SH-SY5Y (cell line): ENCODE measurements around the gene BIRC7.

Experiments used
- GATA2 ChIP-seq: IDR thresholded peaks from 2 replicates; pipeline ENCODE4 v1.6.1; 2011; ENCODE audit warnings: mild to moderate bottlenecking, low read depth, low read length
- GATA3 ChIP-seq: IDR thresholded peaks from 2 replicates; pipeline ENCODE4 v1.6.1; 2011; ENCODE audit warnings: low read depth, mild to moderate bottlenecking, low read length, moderate library complexity

BIRC7 gene

DNA sequence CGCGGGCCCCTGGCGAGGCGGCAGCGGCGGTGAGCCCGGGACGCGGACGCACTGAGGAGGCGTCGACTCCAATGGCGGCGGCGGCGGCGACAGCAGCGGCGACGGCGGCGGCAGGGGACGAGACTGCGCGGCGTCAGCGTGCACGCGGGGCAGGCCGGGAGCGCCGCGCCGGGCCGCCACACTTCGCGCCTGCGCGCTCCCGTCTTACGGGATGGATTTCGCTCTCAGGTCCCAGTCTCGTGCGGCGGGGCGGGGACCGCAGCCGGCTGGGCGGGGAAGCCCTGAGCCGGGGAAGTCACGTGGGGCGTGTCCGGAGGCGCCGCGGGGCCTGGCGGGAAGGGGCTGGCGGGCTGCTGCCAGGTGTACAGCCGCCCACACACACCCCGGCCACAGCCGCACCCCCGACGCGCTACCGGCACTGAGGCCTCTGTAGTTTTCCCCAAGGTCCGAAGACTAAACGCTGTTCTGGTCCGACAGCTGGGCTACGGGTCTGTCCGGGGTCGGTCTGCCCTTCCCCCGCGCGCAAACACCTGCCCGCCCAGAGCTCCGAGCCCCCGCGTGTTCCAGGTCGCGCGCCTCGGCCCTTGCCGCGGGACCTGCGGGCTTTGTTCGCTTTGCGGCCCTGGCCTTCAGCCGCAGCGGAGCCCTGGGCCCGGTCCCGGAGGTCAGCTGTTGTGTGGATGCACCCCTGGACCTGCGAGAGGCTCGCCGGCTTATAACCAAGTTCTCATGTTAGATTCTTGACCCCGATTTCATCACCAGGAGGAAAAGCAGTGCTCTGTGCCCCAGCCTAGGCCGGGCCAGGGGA, 19.5 kb upstream of the BIRC7 start, which contains the start of gene YTHDF1:
TSS of gene YTHDF1 (minus strand) at position 91 of the 808 bp plus-strand sequence. CDS start 239 bp downstream, outside the sequence.
- no peak for TF ChIP-seq GATA2

- TF ChIP-seq GATA3 (no peak), GATA2 (no peak)
These were observed 18.7 kb upstream of the BIRC7 start for GRCh38 chr20:63216849-63217471.

DNA sequence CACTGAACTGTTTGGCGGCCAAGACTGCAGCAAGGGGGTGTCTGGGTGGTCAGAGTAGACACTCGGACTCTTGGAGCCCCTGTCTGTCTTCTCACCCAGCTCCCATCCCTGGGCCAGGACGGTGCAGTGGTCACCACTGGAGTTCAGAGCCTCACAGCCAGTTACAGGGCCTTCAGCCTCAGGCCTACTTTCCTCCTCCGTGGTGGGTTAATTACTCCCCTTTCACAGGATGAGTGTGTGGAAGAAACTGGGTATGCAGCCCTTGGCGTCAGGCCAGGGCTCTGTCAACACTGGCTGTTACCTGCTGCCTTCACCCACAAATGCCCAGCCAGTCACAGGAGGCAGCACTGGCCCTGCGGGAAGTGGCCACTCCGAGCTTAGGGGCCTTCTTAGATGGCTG, 18.0 kb upstream of the BIRC7 start:
- TF ChIP-seq GATA3 (no peak), GATA2 (no peak)

DNA sequence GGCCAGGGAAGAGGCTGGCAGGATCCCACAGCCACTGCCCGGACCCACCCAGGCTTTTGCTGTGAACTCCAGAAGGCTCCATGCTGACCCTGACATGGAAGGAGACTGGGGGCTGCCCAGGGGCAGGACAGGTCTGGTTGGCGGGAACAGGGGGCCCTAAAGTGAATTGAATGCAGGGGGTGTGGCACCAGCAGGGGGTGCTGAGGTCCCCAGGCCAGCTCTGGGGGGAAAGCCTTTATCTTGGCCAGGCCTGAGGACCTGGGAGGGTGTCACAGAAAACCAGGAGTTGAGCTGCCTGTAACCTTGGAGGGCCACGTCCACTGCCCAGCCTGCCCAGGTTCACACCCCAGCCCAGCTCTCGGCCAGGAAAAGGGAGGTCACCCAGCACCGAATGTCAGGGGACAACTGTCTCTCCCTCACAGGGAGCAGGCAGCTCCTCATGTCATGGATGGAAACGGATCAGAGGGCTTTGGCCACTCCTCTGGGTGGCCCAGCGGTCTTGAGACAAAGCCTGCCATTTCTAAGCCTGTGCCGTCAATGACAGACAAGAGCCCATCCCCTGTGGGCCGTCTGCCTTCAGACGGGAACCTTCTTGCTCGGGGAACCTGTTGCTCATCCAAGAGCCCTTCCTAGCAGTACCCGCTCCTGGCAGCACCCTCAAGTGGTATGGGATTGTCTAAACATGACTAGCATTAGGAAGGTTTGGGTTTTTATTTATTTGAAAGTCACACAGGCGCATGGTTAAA, 16.8 kb upstream of the BIRC7 start:
- no peak for TF ChIP-seq GATA2
- no peak for TF ChIP-seq GATA3

DNA sequence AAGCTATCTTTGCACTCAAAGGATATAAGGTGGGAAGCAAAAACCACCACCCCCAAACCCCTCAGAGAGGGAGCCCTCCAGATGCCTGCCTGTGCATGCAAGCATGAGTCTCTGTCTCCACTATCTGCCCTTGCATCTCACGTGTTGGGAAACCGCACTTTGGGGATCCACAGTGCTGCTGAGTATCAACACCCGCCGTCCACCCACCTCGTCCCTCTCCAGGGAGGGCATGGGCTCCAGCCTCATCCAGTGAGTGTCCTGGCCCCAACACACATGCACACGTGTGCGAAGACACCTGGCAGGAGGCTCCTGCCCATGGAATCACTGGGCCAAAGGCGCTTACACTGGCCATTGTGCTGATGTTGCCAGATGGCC, 16.3 kb upstream of the BIRC7 start:
- no peak for TF ChIP-seq GATA2
- no peak for TF ChIP-seq GATA3

GRCh38 chr20:63219866-63220521, 15.7 kb upstream of the BIRC7 start:
- TF ChIP-seq GATA3 (no peak), GATA2 (no peak)

- TF ChIP-seq GATA2 (no peak), GATA3 (no peak)
These were observed 14.9 kb upstream of the BIRC7 start for GRCh38 chr20:63220696-63221399.

GRCh38 chr20:63222541-63222940, 13.2 kb upstream of the BIRC7 start:
- TF ChIP-seq GATA2 (no peak), GATA3 (no peak)

DNA sequence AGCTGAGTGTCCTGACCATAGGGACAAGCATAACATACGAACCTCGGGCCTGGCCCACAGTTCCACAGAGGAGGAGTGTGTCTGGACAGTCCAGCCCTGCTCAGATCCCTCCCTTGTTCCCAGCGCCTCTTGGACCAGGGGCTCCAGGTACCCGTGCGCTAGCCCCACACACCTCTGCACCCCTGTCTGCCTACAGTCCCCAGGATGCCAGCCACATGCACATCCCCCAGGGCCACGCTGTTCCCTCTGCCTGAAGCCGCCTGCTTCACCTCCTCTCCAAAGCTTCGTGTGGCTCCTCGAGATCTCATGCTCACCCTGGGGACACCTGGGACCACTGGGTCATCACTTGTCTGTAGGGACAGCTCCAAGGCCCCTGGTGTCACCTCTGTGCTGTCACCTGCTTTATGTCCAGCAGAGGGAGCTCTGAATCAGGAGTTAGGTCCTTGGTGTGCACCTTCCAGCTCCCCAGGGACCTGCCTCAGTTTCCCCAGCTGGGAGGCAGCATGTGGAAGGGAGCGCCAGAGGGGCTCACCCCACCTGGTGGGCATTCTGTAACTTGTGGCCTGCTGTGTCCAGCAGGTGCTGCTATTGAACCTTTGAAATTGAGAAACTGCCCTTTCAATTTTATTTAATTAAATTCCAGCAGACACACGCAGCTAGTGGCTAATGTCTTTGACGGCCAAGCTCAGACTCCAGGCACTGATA, 12.4 kb upstream of the BIRC7 start:
- TF ChIP-seq GATA3 (no peak), GATA2 (no peak)

- TF ChIP-seq GATA2 (no peak), GATA3 (no peak)
These were observed 11.9 kb upstream of the BIRC7 start for GRCh38 chr20:63223826-63224207.

- TF ChIP-seq GATA2 (no peak), GATA3 (no peak)
These were observed 11.2 kb upstream of the BIRC7 start for GRCh38 chr20:63224412-63225081.

DNA sequence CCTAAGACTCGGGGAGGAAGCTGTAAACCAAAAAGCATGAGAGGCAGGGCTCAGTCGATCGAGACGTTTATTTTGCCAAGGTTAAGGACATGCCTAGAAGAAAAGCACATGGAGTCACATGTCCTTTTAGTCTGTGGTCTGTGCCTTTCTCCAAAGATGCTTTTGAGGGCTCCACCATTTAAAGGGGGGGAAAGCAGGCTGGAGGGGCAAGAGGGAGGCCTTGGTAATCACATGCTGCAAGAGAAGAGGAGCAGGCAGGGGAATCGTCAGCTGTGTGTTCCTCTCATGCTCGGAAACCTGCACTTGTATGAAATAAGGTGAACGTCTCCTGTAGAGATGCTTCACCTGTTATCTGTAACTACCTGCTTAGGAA, 10.6 kb upstream of the BIRC7 start:
- no peak for TF ChIP-seq GATA3
- TF ChIP-seq GATA2, result no peak
